Ishikawa (cell line): ENCODE measurements around the gene UBN1.

Experiments
- RAD21 ChIP-seq: IDR thresholded peaks from 2 replicates; pipeline ENCODE4 v1.6.1; 2012; ENCODE audit warnings: low read depth
- YY1 ChIP-seq: IDR thresholded peaks from 2 replicates; pipeline ENCODE4 v1.6.1; 2012; ENCODE audit warnings: low read depth

DNA sequence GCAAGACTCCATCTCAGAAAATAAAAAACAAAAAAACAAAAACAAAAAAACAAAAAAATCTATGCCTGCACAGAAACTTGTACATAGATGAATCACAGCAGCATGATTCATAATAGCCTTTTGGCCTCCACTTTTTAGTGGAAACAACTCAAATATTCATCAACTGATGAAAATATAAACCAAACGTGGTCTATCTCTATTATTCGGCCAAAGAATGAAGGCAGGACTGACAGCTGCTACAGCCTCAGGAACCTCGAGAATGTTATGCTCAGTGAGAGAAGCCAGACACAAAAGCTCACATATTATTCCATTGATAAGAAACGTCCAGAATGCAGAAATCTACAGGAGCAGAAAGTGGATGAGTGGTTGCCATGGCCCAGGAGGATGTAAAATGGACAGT lies 69.8 kb downstream of the UBN1 start:
- TF ChIP-seq RAD21: no peak
- no peak for TF ChIP-seq YY1
